ENCODE measurements around the gene RASSF7. TPM values are rescaled to one million over a fixed set of nuclear protein-coding genes. Genes with fewer than 3 reads are reported as not detected.

RASSF7 gene
- total and polyA plus RNA-seq, 2 experiments from 2014 or later, result 11.9 to 18.8 TPM

DNA sequence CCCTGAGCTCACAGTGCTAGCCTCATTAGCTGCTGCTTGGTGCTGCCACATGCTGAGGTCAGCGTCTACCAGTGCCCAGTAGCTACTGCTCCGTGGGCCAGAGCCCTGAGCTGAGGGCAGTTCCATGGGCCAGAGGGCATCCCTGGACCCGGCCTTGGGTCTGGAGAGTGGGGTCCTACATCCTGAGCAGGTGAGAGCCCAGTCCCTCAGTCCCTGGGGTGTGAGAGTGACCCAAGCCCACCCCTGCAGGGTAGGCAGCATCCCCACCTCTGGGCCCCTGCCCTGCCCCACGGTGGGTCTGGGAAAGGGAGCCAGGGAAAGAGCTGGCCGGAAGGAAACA, 10.1 kb upstream of the RASSF7 start:
- H3K9me2 ChIP-seq (ENCODE audit: insufficient read depth), result no peaks in the 10 kb centered on the region
- H3K4me1 ChIP-seq (ENCODE audit: insufficient read depth), result no peaks in the 10 kb centered on the region
- H3K4me2 ChIP-seq (ENCODE audit: unreplicated experiment), result no peak overlapping the region
- H3K4me3 ChIP-seq, result no peak overlapping the region
- H3K9ac ChIP-seq, result no peak overlapping the region
- TF ChIP-seq EZH2 (IDR thresholded peaks at IDR 0.05; ENCODE audit: insufficient read depth, poor library complexity, severe bottlenecking), result no peak
- no peak for TF ChIP-seq EZH2phosphoT487 (IDR thresholded peaks at IDR 0.05; ENCODE audit: insufficient read depth, low read depth)
- no peaks in the 10 kb centered on the region for H3K79me2 ChIP-seq (ENCODE audit: insufficient read depth)
- H2AFZ ChIP-seq, result no peak overlapping the region
- WGBS, 2 experiments (ENCODE audit: low coverage in 1 of 2, low lambda C conversion rate in 2 of 2, missing lambda C conversion rate in 2 of 2), result 77 to 80% methylated on average over 3 to 5 of the region's 5 CpGs
- in situ Hi-C loops (cut with MboI), result no loop called here
- no peaks in the 10 kb centered on the region for H3F3A ChIP-seq (ENCODE audit: insufficient read depth)
- H4K20me1 ChIP-seq (ENCODE audit: insufficient read depth), result no peaks in the 10 kb centered on the region
- no peaks in the 10 kb centered on the region; the same call in 1 of the 2 replicates for H3K27me3 ChIP-seq (replicated peaks; ENCODE audit: insufficient read depth)
- H3K9me3 ChIP-seq (ENCODE audit: low read depth), result no peaks in the 10 kb centered on the region
- H3K36me3 ChIP-seq (ENCODE audit: low read depth), result no peaks in the 10 kb centered on the region
- H3K27ac ChIP-seq, result no peak overlapping the region
- no peak for DNase-seq

DNA sequence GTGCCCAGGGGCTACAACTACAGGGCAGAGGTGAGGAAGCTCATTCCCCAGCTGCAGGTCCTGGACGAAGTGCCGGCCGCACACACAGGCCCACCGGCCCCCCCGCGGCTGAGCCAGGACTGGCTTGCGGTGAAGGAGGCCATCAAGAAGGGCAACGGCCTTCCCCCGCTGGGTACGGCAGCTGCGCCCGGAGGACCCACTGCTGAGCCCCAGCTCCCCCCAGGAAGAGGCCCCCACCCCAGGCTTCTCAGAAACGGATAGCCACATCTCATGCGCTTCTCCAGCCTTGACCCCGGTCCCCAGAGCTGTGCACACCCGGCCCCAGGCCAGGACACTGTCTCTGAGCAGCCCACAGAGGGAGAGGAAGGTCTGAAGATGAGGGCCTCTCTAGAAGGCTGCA, 9.6 kb upstream of the RASSF7 start:
- Histone ChIP-seq H3K9ac (no peak overlapping the region), H3K9me2 (ENCODE audit: insufficient read depth) (no peaks in the 10 kb centered on the region), H3K79me2 (ENCODE audit: insufficient read depth) (no peaks in the 10 kb centered on the region), H3K9me3 (ENCODE audit: low read depth) (no peaks in the 10 kb centered on the region), H3K27ac (no peak overlapping the region), H3K4me2 (ENCODE audit: unreplicated experiment) (no peak overlapping the region), H3K4me1 (ENCODE audit: insufficient read depth) (no peaks in the 10 kb centered on the region), H3F3A (ENCODE audit: insufficient read depth) (no peaks in the 10 kb centered on the region), H3K36me3 (ENCODE audit: low read depth) (no peaks in the 10 kb centered on the region), H2AFZ (no peak overlapping the region), H4K20me1 (ENCODE audit: insufficient read depth) (no peaks in the 10 kb centered on the region), H3K27me3 (replicated peaks; ENCODE audit: insufficient read depth) (peaks cover under 1% of the 10 kb centered on the region; the same call in 1 of the 2 replicates), H3K4me3 (no peak overlapping the region)
- 66 to 75% methylated on average over 9 to 14 of the region's 16 CpGs for WGBS, 2 experiments (ENCODE audit: low coverage in 1 of 2, low lambda C conversion rate in 2 of 2, missing lambda C conversion rate in 2 of 2)
- TF ChIP-seq EZH2phosphoT487 (IDR thresholded peaks at IDR 0.05; ENCODE audit: insufficient read depth, low read depth) (no peak), EZH2 (IDR thresholded peaks at IDR 0.05; ENCODE audit: insufficient read depth, poor library complexity, severe bottlenecking) (no peak)
- in situ Hi-C loops (cut with MboI), result no loop called here
- DNase-seq, result no peak

DNA sequence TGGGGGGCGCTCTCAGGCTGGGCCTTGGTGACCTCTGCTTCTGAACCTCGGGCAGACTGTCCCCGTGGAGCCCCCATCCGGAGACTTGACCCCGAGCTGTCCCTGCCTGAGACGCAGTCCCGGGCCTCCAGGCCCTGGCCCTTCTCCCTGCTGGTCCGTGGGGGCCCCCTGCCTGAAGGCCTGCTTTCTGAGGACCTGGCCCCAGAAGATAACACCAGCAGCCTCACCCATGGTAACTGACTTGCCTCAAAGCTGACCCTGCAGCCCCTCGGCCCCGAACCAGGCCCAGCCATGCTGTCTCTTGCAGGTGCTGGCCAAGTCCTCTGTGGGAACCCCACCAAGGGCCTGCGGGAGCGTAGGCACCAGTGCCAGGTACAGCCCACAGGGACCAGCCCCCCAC, 9.2 kb upstream of the RASSF7 start:
- Histone ChIP-seq H3K4me2 (ENCODE audit: unreplicated experiment) (no peak overlapping the region), H3K79me2 (ENCODE audit: insufficient read depth) (no peaks in the 10 kb centered on the region), H3K9me2 (ENCODE audit: insufficient read depth) (no peaks in the 10 kb centered on the region), H3K9me3 (ENCODE audit: low read depth) (no peaks in the 10 kb centered on the region), H3K27me3 (replicated peaks; ENCODE audit: insufficient read depth) (peaks cover 5% of the 10 kb centered on the region), H3K36me3 (ENCODE audit: low read depth) (no peaks in the 10 kb centered on the region), H4K20me1 (ENCODE audit: insufficient read depth) (no peaks in the 10 kb centered on the region), H3F3A (ENCODE audit: insufficient read depth) (no peaks in the 10 kb centered on the region), H3K4me1 (ENCODE audit: insufficient read depth) (no peaks in the 10 kb centered on the region), H3K4me3 (no peak overlapping the region), H2AFZ (no peak overlapping the region), H3K9ac (no peak overlapping the region), H3K27ac (no peak overlapping the region)
- in situ Hi-C loops (cut with MboI), result no loop called here
- WGBS, 2 experiments (ENCODE audit: low coverage in 1 of 2, low lambda C conversion rate in 2 of 2, missing lambda C conversion rate in 2 of 2), result 81 to 87% methylated on average over 10 to 11 of the region's 12 CpGs
- no peak for TF ChIP-seq EZH2 (IDR thresholded peaks at IDR 0.05; ENCODE audit: insufficient read depth, poor library complexity, severe bottlenecking)
- TF ChIP-seq EZH2phosphoT487 (IDR thresholded peaks at IDR 0.05; ENCODE audit: insufficient read depth, low read depth), result no peak
- DNase-seq, result no peak

DNA sequence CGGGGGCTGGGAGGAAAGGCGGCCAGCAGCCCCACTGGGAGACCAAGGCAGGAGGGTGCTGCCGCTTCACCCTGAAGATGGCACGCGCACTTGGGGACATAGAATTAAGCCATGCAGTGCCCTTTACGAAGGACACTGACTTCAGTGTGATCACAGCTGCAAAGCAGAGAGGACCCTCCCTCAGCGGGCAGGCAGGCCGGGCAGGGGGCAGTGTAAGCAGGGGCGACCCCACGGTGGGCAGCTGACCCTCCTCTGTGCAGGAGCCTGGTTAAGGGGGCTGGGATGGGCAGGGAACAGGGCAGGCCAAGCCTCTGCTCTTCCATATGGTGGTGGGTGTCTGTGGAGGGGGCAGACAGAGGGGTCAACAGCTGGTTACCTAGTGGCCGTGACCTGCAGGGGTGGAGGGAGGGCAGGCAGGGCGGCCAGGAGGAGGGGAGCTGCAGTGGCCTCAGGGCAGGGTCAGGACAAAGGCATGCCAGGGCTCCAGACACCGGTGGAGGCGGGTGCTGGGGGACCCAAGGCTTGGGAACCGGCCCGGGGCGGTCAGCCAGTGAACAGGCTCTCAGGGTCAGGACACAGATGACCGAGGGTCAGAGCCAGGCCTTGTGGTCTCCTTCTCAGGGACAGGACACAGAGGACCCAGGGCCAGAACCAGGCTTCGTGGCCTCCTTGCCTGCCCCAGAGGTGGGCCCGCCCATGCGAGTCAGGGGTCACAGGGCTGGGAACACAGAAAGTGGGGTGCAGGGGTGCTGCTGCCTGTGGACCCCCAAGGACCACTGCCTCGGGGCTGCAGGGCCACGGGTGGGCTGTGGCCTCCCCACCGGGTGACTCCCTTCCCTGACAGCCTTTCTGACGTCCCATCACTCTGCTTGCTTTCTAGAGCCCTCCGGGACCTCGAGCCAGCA, 7.4 kb upstream of the RASSF7 start:
- WGBS, 2 experiments (ENCODE audit: low coverage in 1 of 2, low lambda C conversion rate in 2 of 2, missing lambda C conversion rate in 2 of 2), result 64 to 68% methylated on average over 22 to 26 of the region's 27 CpGs
- no peak for DNase-seq
- in situ Hi-C loops (cut with MboI), result no loop called here
- Histone ChIP-seq H3K4me1 (ENCODE audit: insufficient read depth) (no peaks in the 10 kb centered on the region), H3K9me2 (ENCODE audit: insufficient read depth) (no peaks in the 10 kb centered on the region), H3K27me3 (replicated peaks; ENCODE audit: insufficient read depth) (peaks cover 12% of the 10 kb centered on the region), H3F3A (ENCODE audit: insufficient read depth) (no peaks in the 10 kb centered on the region), H3K79me2 (ENCODE audit: insufficient read depth) (no peaks in the 10 kb centered on the region), H3K9ac (no peak overlapping the region), H3K9me3 (ENCODE audit: low read depth) (no peaks in the 10 kb centered on the region), H2AFZ (no peak overlapping the region), H4K20me1 (ENCODE audit: insufficient read depth) (no peaks in the 10 kb centered on the region), H3K4me3 (no peak overlapping the region), H3K36me3 (ENCODE audit: low read depth) (no peaks in the 10 kb centered on the region), H3K27ac (no peak overlapping the region), H3K4me2 (ENCODE audit: unreplicated experiment) (no peak overlapping the region)
- TF ChIP-seq EZH2phosphoT487 (IDR thresholded peaks at IDR 0.05; ENCODE audit: insufficient read depth, low read depth) (no peak), EZH2 (IDR thresholded peaks at IDR 0.05; ENCODE audit: insufficient read depth, poor library complexity, severe bottlenecking) (no peak)

Data from GM23248 (cell line).